Stomach smooth muscle (tissue), 2 donors: ENCODE measurements around the gene CD44.

Experiments used
- H3K27ac ChIP-seq: one replicate; pipeline ENCODE4 v1.7.0; 2013; ENCODE audit warnings: mild to moderate bottlenecking, low read length, inconsistent platforms
- H3K27me3 ChIP-seq, 2 donors: one replicate each; pipeline ENCODE4 v1.7.0; 2013; ENCODE audit warnings: low read length in 2 of 2; ENCODE audit not compliant: insufficient read depth in 2 of 2, control insufficient read depth in 1 of 2
- H3K36me3 ChIP-seq, 2 donors: one replicate each; pipeline ENCODE4 v1.7.0; 2013; ENCODE audit warnings: low read length in 2 of 2; ENCODE audit not compliant: control insufficient read depth in 2 of 2, insufficient read depth in 2 of 2
- H3K4me1 ChIP-seq: one replicate; pipeline ENCODE4 v1.7.0; 2013; ENCODE audit warnings: low read length; ENCODE audit not compliant: control insufficient read depth, insufficient read depth
- H3K4me3 ChIP-seq, 2 donors: one replicate each; pipeline ENCODE4 v1.7.0; 2013; ENCODE audit warnings: low read length in 2 of 2
- H3K9ac ChIP-seq, 2 donors: one replicate each; pipeline ENCODE4 v1.7.0; 2013; ENCODE audit warnings: low read length in 2 of 2, mild to moderate bottlenecking in 1 of 2
- H3K9me3 ChIP-seq, 2 donors: one replicate each; pipeline ENCODE4 v1.7.0; 2013; ENCODE audit warnings: low read length in 2 of 2; ENCODE audit not compliant: control insufficient read depth in 2 of 2
- donor health status: healthy.
- donor health status: Pancreatic carcinoma.

Gene CD44

DNA sequence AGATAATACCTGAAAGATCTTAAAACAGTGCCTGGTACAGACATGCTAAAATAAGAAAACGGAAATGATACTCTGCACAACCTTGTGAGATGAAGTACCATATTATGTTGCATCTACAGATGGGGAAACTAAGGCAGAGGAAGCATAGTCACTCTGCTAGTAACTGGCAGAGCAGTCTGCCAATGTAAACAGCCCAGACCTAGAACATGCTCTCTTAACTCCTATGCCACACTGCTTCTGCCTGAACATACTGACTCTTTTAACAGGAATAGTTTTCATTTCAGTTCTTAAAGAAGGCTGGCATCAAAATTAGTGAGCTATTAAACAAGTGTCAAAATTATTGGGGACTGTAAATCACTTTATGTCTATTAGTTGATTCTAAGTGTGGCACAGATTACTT is 99.9 kb downstream of the CD44 start:
- Histone ChIP-seq H3K9ac (no peak overlapping the region), H3K9me3 (peaks cover 0 to 6% of the 10 kb centered on the region in 2 donors), H3K27me3 (no peaks in the 10 kb centered on the region), H3K27ac (no peak overlapping the region), H3K4me3 (no peak overlapping the region), H3K4me1 (no peaks in the 10 kb centered on the region), H3K36me3 (no peaks in the 10 kb centered on the region)

DNA sequence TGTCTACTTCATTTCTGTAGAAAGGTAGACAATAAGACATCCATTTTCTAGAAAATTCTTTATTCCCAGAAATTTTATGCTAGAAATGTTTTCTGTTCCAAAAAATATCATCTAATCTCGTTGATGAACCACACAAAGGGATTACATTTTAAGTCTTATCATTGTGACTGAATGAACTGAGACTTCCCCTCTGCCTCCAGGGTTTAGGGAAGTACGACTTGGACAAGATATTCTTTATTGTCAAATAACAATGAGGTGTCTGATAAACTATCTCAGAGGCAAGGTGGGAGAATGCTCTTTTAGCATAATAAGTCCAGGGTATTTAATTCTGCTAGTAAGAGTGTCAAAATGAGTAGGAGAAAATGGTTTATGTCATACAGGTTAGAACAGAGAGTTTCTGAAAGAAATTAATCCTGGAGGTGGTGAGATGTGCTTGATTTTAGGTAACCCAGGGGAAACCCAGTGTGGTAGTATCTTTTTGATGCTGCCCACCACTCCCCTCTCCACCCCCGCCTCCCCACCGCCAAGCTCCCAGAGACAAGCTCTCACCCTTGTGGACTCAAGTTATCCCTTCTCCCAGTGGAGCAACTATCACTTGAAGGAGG is 100.6 kb downstream of the CD44 start:
- peaks cover 0 to 4% of the 10 kb centered on the region in 2 donors for H3K9me3 ChIP-seq
- no peak overlapping the region for H3K27ac ChIP-seq
- H3K9ac ChIP-seq: no peak overlapping the region
- no peaks in the 10 kb centered on the region for H3K4me1 ChIP-seq
- no peaks in the 10 kb centered on the region for H3K36me3 ChIP-seq
- no peaks in the 10 kb centered on the region for H3K27me3 ChIP-seq
- H3K4me3 ChIP-seq: no peak overlapping the region

DNA sequence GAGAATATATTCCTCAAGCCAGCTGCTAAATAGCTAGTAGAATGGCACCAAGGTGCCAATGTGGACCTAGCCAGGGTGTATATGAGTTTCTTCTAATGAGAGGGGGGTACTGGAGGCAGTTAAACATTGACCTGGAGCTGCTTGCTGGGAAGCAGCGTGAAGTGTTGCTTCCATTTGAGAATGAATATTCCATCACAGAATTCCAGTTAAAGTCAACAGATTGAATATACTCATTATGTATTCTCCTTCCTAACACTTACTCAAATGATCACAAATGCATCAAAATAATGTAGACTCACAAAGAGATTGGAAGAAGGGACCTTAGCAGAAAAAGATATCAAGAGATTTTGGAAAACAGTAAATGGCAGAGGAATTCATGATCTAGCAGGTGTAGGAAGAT is 102.1 kb downstream of the CD44 start:
- H3K4me1 ChIP-seq: peaks cover 9% of the 10 kb centered on the region
- no peaks in the 10 kb centered on the region for H3K36me3 ChIP-seq
- no peak overlapping the region for H3K9ac ChIP-seq
- no peak overlapping the region for H3K4me3 ChIP-seq
- no peaks in the 10 kb centered on the region for H3K9me3 ChIP-seq
- H3K27ac ChIP-seq: no peak overlapping the region
- no peaks in the 10 kb centered on the region for H3K27me3 ChIP-seq

DNA sequence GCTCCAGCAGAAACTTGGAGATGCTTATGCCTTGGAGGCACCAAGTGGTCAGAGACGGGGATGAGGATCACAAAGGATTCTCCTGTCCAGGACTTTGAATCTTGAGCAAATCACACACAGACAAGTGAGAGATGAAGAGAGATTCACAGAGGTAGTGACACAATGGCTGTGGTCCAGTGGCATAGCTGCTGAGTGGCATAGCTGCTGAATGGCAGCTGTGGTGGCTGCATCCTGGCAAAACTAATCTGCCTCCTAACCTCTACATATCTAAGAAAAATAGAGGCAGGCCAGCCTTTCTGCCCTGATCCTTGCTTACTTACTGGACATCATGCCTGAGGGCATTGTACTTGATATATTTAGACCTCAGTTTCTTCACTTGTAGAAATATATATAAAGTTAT is 102.6 kb downstream of the CD44 start:
- Histone ChIP-seq H3K27ac (no peak overlapping the region), H3K36me3 (no peaks in the 10 kb centered on the region), H3K9ac (no peak overlapping the region), H3K9me3 (no peaks in the 10 kb centered on the region), H3K4me1 (peaks cover 13% of the 10 kb centered on the region), H3K4me3 (no peak overlapping the region), H3K27me3 (no peaks in the 10 kb centered on the region)

DNA sequence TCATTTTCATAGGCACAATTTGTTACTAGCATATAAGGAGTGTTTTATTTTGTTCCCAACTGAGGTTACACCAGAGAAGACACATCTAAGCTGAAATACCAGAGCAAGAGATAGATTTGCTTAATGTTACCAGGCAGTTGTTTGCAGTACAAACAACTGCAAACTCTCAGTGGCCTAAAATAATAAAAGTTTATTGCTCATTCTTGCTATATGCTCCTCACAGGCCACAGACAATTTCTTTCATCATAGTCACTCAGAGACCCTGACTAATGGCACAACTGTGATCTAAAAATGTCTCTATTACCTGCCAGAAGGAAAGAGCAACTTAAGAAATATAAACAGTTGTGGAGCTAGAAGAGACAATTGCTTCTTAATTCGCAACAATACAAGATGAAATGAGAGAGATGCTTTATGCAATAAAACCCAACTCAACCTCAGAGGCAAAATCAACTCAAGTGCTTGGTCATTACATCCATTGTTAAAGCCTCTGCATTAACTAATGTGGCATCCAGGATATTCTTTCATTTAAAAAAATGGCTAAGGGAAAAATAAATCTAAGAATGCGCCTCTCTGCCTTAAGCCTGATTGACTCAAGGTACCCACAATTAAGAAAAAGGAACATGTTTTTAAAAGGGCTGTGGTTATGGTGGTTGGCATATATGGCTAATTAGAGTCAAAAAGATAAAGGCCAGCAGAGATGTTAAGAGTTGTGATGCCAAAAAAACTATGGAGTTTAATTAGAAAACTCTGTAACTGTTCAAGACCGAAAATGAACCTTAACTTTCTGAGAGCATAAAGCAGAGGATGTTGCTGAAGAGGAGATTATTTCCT is 103.7 kb downstream of the CD44 start:
- H3K9ac ChIP-seq: no peak overlapping the region
- H3K4me1 ChIP-seq: peaks cover 22% of the 10 kb centered on the region
- H3K4me3 ChIP-seq: no peak overlapping the region
- H3K27me3 ChIP-seq: no peaks in the 10 kb centered on the region
- no peaks in the 10 kb centered on the region for H3K9me3 ChIP-seq
- no peaks in the 10 kb centered on the region for H3K36me3 ChIP-seq
- H3K27ac ChIP-seq: no peak overlapping the region

DNA sequence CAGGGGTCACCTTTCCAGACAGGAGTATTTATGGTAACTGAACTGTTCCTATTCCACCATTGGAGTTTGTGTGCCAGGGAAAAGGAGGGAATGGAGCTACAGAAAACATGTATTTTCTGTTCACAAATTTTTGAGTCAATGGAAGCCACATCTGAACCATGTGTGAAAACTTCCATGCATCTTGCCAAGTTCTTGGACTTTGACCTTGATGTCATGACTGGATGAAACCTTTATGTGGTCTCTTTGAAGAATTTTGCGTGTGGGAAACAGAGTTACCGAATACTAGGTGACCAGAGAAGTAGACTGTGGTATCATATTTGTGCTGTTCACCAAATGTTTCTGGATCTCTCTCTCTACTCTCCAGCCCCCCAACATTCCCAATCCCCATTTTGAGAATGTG is 104.8 kb downstream of the CD44 start:
- Histone ChIP-seq H3K4me3 (no peak overlapping the region), H3K27ac (no peak overlapping the region), H3K36me3 (no peaks in the 10 kb centered on the region), H3K27me3 (no peaks in the 10 kb centered on the region), H3K9ac (no peak overlapping the region), H3K9me3 (peaks cover 0 to 6% of the 10 kb centered on the region in 2 donors), H3K4me1 (peaks cover 22% of the 10 kb centered on the region)

DNA sequence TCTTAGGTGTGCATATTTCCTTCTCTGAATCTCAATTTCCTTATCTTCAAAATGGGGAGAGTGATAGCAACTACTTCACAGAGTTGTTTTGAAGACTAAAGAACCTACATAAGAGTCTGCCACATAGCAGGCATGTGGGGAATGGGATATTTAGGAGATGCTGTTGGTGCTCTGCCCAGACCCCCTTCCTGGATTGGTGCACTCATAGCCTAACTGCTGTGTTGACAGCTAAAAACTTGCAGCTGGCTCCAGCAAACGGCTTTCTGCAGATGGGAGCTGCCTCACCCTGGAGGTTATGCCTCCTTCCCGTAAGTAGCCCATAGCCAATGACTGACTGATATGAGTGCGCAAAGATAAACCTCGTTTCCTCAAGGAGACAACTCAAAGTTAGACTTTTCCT is 106.1 kb downstream of the CD44 start:
- Histone ChIP-seq H3K9me3 (peaks cover 0 to 6% of the 10 kb centered on the region in 2 donors), H3K27ac (peak overlapping the region; percentile 24), H3K36me3 (no peaks in the 10 kb centered on the region), H3K27me3 (no peaks in the 10 kb centered on the region), H3K4me3 (no peak overlapping the region), H3K4me1 (peaks cover 22% of the 10 kb centered on the region), H3K9ac (no peak overlapping the region)

DNA sequence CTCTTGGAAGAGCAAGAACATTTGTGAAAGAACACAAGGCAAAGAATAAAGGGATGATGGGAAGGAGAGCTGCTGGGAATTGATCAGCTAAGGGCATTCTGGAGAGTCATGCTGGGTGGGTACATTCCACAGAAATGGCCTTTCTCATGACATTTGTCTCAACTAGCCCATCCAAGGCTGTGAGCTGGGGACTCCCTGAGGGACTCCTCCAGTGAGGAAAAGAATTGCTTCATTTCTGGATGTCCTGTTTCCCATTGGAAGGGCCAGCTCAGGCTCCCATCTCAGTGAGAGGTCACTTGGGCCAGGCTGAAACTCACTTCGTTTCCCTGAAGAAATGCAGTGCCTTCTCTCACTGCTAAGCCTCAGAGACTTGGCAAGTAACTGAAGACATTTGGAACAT is 106.8 kb downstream of the CD44 start:
- H3K36me3 ChIP-seq: no peaks in the 10 kb centered on the region
- H3K27ac ChIP-seq: peak overlapping the region; percentile 84
- H3K27me3 ChIP-seq: no peaks in the 10 kb centered on the region
- H3K4me1 ChIP-seq: peaks cover 22% of the 10 kb centered on the region
- peak overlapping the region in 1 of 2 donors; percentile 2 for H3K4me3 ChIP-seq
- H3K9ac ChIP-seq: peak overlapping the region in 1 of 2 donors; percentile 46
- peaks cover 0 to 6% of the 10 kb centered on the region in 2 donors for H3K9me3 ChIP-seq

DNA sequence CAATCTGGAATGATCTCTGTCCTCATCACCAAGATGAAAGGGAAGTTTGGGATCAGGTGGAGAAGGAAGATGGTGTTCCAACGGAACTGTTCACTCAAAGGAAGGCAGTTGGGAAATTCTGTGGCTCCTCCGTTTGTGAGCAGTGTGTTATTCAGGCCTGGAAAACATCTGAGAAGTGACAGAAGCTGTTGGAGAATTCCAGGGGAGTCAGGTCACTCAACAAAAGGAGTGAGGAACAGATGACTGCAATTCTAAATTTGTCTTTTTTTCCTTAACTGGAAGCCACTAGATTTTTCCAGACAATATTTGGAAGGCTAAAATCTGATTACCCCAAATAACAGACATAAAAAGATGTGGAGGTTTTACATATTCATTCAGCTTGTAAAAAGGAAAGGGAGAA is 107.8 kb downstream of the CD44 start:
- peak overlapping the region in 1 of 2 donors; percentile 34 for H3K9ac ChIP-seq
- H3K27me3 ChIP-seq: no peaks in the 10 kb centered on the region
- H3K27ac ChIP-seq: peak overlapping the region; percentile 84

DNA sequence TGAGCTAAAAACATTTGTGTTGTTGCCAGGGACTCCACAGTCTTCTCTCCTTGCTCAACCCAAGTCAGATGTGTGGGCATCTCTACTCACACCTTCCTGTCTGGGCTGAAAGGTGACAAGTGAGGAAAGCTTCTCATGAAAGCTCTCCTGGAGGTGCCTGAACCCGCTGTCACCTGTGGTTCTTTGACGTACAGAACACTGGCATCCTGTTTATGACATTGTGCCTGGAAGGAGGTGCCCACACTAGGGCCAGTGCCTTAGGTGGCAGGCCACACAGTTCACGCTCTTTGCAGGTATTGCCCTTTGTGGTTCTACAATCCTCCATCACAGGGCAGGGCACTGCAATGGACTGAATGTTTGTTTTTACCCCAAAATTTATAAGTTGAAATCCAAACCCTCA is 108.5 kb downstream of the CD44 start:
- Histone ChIP-seq H3K4me3 (no peak overlapping the region), H3K9ac (peak overlapping the region; percentile 13 to 34), H3K27me3 (no peaks in the 10 kb centered on the region), H3K27ac (peak overlapping the region; percentile 84), H3K36me3 (no peaks in the 10 kb centered on the region), H3K4me1 (peaks cover 22% of the 10 kb centered on the region), H3K9me3 (peaks cover 0 to 6% of the 10 kb centered on the region in 2 donors)

More for the DNA sequence above, 107.8 kb downstream of the CD44 start:
- Histone ChIP-seq H3K36me3 (no peaks in the 10 kb centered on the region), H3K9me3 (peaks cover 0 to 6% of the 10 kb centered on the region in 2 donors), H3K4me3 (no peak overlapping the region), H3K4me1 (peaks cover 22% of the 10 kb centered on the region)

DNA sequence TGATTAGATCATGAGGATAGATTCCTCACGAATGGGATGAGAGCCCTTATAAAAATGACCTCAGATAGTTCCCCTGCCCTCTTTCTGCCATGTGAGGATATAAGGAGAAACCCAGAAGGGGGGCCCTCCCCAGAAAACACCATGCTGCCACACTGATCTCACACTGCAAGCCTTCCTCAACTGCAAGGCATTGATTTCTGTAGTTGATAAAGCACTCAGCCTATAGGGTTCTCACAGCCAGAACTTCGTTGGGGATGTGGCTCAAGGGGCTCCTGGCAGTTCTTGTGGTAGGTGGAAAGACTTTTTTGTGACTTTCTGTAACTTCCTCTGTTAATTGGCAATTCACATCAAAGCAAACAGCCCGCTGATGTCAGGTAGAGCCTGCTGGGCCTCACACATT is 108.9 kb downstream of the CD44 start:
- peak overlapping the region; percentile 84 for H3K27ac ChIP-seq
- peaks cover 22% of the 10 kb centered on the region for H3K4me1 ChIP-seq
- H3K4me3 ChIP-seq: no peak overlapping the region
- H3K9ac ChIP-seq: no peak overlapping the region
- no peaks in the 10 kb centered on the region for H3K36me3 ChIP-seq
- no peaks in the 10 kb centered on the region for H3K27me3 ChIP-seq
- peaks cover 0 to 6% of the 10 kb centered on the region in 2 donors for H3K9me3 ChIP-seq
